Caco-2 (cell line): Measurements from ENCODE around the gene TTLL11. TPM values are rescaled to one million over a fixed set of nuclear protein-coding genes. Genes with fewer than 3 reads are reported as not detected.

Source experiments
- BruUV-seq: library from RNA; stranded (reverse); fragments of 400-500 nt; replicated peaks from 2 replicates; lab custom pipeline; 2021; lab: Mats Ljungman, UMichigan
- CTCF ChIA-PET: fragments of 300-600 bp; sonication (Branson Sonifier 250); formaldehyde crosslinking; loops from one replicate; lab custom pipeline; 2022; ENCODE audit warnings: antibody characterized with exemption; lab: Charles Lee
- POLR2A ChIA-PET: fragments of 300-600 bp; sonication (Branson Sonifier 250); formaldehyde crosslinking; loops from one replicate; lab custom pipeline; 2022; ENCODE audit warnings: antibody characterized with exemption; lab: Charles Lee
- DNase-seq, 2 experiments: peaks; one replicate each; pipeline versions ENCODE4 v3.0.0 to v3.0.0-alpha.2; 2020 to 2022
- H3K27me3 ChIP-seq: replicated peaks from 2 replicates; pipeline ENCODE4 v1.6.0; 2011; ENCODE audit warnings: low read length; ENCODE audit not compliant: control insufficient read depth, insufficient read depth
- H3K36me3 ChIP-seq: 2 replicates; pipeline ENCODE4 v1.5.1; 2011; ENCODE audit warnings: low read length; ENCODE audit not compliant: control insufficient read depth, insufficient read depth
- H3K4me1 ChIP-seq: fragments of 250-450 bp; sonication (Bioruptor Pico); 2 replicates; pipeline ENCODE4 v1.5.1; 2020; ENCODE audit warnings: mild to moderate bottlenecking
- H3K4me3 ChIP-seq: 2 replicates; pipeline ENCODE4 v1.5.1; 2011; ENCODE audit warnings: low read depth, mild to moderate bottlenecking, control low read depth, low read length
- H3K9me3 ChIP-seq: fragments of 250-450 bp; sonication (Bioruptor Pico); 2 replicates; pipeline ENCODE4 v1.5.1; 2020; ENCODE audit warnings: mild to moderate bottlenecking, moderate library complexity
- H3K27ac Mint-ChIP-seq: one replicate; pipeline ENCODE4 v1.8.0; 2022; ENCODE audit warnings: mixed read lengths; ENCODE audit not compliant: unreplicated experiment
- H3K27me3 Mint-ChIP-seq: one replicate; pipeline ENCODE4 v1.8.0; 2022; ENCODE audit warnings: mixed read lengths; ENCODE audit not compliant: insufficient read depth, unreplicated experiment
- H3K36me3 Mint-ChIP-seq: one replicate; pipeline ENCODE4 v1.8.0; 2022; ENCODE audit warnings: mild to moderate bottlenecking, mixed read lengths; ENCODE audit not compliant: insufficient read depth, unreplicated experiment
- H3K4me1 Mint-ChIP-seq: one replicate; pipeline ENCODE4 v1.8.0; 2022; ENCODE audit warnings: low read depth, mixed read lengths; ENCODE audit not compliant: unreplicated experiment
- H3K4me3 Mint-ChIP-seq: one replicate; pipeline ENCODE4 v1.8.0; 2022; ENCODE audit warnings: mild to moderate bottlenecking, moderate library complexity, mixed read lengths; ENCODE audit not compliant: unreplicated experiment
- H3K9me3 Mint-ChIP-seq: one replicate; pipeline ENCODE4 v1.8.0; 2022; ENCODE audit warnings: mixed read lengths; ENCODE audit not compliant: unreplicated experiment
- CTCF ChIP-seq, 2 experiments: fragments of 200-600 bp in 1 of 2; IDR thresholded peaks; 1 replicate in 1 of 2; 2 replicates in 1 of 2; pipeline versions ENCODE4 v1.5.1 to v1.8.0; 2011 to 2022; ENCODE audit warnings: antibody characterized with exemption in 1 of 2, control low read depth in 1 of 2, inconsistent platforms in 1 of 2, low read depth in 1 of 2, low read length in 1 of 2, mild to moderate bottlenecking in 1 of 2, moderate library complexity in 1 of 2; ENCODE audit not compliant: insufficient read depth in 1 of 2, severe bottlenecking in 1 of 2, unreplicated experiment in 1 of 2
- intact Hi-C: fragments of 100-400 bp; cut with micrococcal nuclease; formaldehyde crosslinking; loops from one replicate; pipeline ENCODE4 v1.10.0; 2022; ENCODE audit not compliant: unreplicated experiment
- total RNA-seq: library from RNA; stranded (reverse); gene quantifications from 2 replicates; pipeline ENCODE4 v1.2.3, GENCODE V29; 2022

TTLL11 gene
- total RNA-seq, 1 experiment from 2014 or later, result 4.4 TPM

- no peak for DNase-seq
- Mint-ChIP-seq H3K36me3 (no peaks in the 10 kb centered on the region), H3K4me1 (no peaks in the 10 kb centered on the region), H3K27ac (no peak overlapping the region), H3K9me3 (no peaks in the 10 kb centered on the region), H3K27me3 (no peaks in the 10 kb centered on the region), H3K4me3 (no peak overlapping the region)
- Histone ChIP-seq H3K36me3 (no peaks in the 10 kb centered on the region), H3K27me3 (no peaks in the 10 kb centered on the region), H3K4me1 (peaks cover 3% of the 10 kb centered on the region; the same call in 1 of the 2 replicates), H3K9me3 (no peaks in the 10 kb centered on the region), H3K4me3 (no peak overlapping the region)
- ChIA-PET POLR2A (no interaction called here), CTCF (no interaction called here)
- intact Hi-C loops, result no loop called here
- no peak for TF ChIP-seq CTCF (IDR thresholded peaks at IDR 0.05; ENCODE audit: insufficient read depth in 1 of 2, low read depth in 1 of 2, low read length in 1 of 2, severe bottlenecking in 1 of 2, unreplicated experiment in 1 of 2)
- no TSS peak for BruUV-seq
Measured at GRCh38 chr9:121837113-121837961, 255.8 kb downstream of the TTLL11 start.

- no peak overlapping the region for H3K27ac Mint-ChIP-seq
Measured at GRCh38 chr9:121836366-121836885, 256.7 kb downstream of the TTLL11 start.

More at GRCh38 chr9:121836366-121836885, 256.7 kb downstream of the TTLL11 start:
- Histone ChIP-seq H3K9me3 (no peaks in the 10 kb centered on the region), H3K27me3 (no peaks in the 10 kb centered on the region), H3K4me3 (no peak overlapping the region), H3K36me3 (no peaks in the 10 kb centered on the region), H3K4me1 (no peaks in the 10 kb centered on the region)
- POLR2A ChIA-PET, result no interaction called here
- H3K4me1 Mint-ChIP-seq, result no peaks in the 10 kb centered on the region
- DNase-seq, result no peak
- no peak for TF ChIP-seq CTCF (IDR thresholded peaks at IDR 0.05; ENCODE audit: insufficient read depth in 1 of 2, low read depth in 1 of 2, low read length in 1 of 2, severe bottlenecking in 1 of 2, unreplicated experiment in 1 of 2)
- intact Hi-C loops, result no loop called here
- no peaks in the 10 kb centered on the region for H3K36me3 Mint-ChIP-seq
- CTCF ChIA-PET, result no interaction called here
- no peaks in the 10 kb centered on the region for H3K27me3 Mint-ChIP-seq
- H3K4me3 Mint-ChIP-seq, result no peak overlapping the region
- BruUV-seq, result no TSS peak
- no peaks in the 10 kb centered on the region for H3K9me3 Mint-ChIP-seq
